GM10847 (cell line): ENCODE results near the gene PANK4.

Experiments
- POLR2A ChIP-seq: IDR thresholded peaks from 2 replicates; pipeline ENCODE4 v1.6.1; 2011; ENCODE audit not compliant: insufficient read length; ENCODE audit errors: extremely low read depth

PANK4 gene

DNA sequence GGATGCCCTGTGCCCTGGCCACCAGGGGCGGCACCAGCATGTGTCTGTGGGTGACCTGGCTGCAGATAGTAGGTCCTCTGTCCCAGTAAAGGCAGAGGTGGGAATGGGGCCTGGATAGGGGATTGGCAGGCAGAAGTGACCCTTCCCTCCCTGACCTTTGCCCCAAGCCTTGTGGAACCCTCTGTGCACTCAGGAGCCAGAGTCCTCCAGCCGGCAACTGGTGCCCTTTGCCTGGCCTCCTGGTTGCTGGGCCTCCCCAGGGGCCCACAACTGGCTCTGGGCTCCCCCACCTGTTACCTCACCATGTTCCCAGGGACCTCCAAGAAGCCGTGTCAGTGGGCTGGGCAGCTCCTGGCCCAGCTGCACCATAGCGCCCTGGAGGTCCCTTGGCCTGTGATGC, 40.4 kb downstream of the PANK4 start:
- TF ChIP-seq POLR2A = no peak

DNA sequence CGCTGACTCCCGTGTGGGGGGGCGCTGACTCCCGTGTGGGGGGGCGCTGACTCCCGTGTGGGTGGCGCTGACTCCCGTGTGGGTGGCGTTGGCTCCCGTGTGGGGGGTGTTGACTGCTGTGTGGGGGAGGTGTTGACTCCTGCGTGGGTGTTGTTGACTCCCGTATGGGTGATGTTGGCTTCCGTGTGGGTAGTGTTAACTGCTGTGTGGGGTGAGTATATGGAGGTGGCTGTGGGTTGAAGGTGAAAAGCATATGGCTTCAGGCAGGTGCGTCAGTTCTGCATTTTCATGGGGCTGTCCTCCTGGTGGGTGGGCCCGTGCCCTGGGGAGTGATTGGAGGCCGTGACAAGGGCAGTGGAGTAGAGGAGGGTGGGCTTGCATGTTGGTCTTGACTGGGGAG, 42.4 kb downstream of the PANK4 start:
- no peak for TF ChIP-seq POLR2A

DNA sequence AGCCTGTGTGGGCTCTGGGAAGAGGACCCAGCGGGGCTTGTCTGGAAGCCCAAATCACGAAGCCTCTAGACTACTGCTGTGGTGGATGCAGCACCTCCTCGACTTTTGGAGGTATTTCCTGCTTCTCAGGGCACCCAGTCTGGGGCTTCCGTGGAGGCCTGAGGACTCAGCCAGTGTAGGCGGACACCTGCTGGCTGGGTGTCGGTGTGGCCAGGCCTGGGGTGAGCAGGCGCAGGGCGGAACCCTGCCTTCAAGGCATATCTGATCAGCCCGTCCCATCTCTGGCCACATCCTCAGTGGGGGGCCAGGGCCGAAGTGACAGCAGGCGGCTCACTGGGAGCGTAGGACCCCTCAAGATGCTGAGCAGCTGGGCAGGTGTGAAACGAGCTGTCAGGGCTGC, 43.4 kb downstream of the PANK4 start:
- TF ChIP-seq POLR2A = no peak

DNA sequence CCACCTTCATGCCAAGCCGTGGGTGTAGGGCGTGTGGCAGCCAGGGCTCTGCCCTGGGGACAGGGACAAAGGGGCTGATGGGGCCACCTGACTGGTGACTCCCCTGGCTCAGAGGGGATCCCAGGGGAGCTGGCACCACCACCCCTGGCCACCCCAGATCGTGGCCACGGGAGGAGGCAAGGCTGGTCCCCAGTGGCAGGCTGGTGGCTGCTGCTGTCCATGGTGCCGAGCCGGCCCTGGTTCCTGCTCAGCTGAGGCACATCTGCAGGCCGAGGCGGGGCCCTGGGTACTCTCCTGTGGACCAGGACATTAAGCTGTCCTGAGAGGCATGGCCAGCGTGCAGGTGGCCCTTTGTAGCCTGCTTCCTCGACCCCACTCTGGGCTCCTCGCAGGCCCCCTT, 43.8 kb downstream of the PANK4 start:
- no peak for TF ChIP-seq POLR2A

DNA sequence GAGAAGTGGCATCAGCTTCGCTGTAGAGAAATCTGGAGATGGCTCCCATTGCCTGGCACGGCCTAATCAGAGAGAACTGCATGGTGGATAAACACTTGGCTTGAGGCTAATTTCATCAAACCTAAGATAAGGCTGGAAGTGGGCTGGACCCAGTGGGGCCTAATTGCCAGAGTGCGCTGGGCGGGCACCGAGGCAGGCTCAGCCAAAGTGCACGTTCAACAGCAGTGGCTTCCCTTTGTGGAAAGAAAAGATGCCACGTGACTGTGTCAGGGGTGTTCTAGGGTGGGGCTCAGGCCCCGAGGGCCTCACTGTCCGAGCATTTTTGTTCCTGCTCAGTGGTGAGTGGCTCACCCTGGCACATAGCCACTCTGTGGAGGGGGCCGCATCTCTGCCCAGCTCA, 44.5 kb downstream of the PANK4 start:
- TF ChIP-seq POLR2A = no peak

DNA sequence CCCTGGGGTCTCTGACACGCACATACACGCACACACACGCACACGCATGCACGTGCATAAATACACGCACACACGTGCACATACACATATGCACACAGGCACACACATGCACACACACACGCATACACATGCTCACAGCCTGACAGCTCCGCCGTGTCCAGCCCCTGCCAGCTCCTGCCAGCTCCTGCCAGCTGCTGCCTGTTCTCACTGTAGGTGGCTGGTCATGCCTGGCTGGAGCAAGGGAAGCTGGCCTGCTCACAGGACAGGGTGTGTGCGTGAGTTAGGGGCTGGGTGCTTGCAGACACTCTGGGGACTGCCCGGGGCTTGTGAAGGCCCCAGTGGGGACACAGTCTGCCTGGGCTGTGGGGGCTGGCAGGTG, 45.4 kb downstream of the PANK4 start:
- TF ChIP-seq POLR2A = no peak

DNA sequence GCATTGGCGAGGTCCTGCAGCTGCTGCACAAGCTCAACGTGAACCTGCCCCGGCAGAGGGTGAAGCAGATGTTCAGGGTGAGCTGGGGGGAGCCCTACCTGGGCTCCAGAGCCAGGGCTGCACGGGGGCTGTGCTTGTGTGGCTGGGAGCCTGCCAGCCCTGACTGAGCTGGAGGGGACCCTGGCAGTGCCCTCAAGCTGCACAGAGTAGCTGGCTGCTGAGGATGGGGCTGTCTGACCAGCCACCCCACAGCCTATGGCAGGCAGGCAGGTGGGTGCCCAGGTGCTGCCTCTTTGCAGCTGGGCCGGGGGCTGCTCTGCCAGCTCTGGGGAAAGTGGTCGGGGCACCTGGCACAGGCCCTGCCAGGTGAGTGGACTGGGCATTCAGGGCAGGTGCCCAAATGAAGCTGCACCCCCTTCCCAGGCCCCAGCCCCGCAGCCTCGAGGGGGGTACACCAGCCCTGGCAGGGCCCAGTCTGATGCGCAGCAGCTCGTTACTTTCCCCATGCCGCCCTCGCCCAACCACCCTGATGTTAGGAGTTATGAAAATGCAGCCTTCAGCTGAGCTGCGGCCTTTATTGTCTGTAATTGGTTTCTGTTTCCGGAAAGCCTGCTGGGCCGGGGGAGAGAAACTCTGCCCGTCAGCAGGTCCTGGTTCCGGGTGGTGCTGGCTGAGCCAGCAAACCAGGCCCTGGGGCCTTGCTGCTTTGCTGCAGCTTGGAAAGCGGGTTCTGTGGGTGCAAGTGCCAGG, 46.0 kb downstream of the PANK4 start:
- no peak for TF ChIP-seq POLR2A

DNA sequence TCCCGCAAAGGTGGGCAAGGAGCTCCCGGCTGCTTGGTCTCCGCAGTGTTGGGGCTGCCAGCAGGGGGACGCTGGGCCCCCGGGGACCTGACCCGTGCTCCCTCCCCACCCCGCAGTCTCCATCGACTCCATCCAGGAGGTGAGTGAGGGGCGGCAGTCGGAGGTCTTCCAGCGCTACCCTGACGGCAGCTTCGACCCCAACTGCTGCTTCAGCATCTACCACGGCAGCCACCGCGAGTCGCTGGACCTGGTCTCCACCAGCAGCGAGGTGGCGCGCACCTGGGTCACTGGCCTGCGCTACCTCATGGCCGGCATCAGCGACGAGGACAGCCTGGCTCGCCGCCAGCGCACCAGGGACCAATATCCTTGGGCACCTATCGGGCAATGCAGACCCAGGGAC, 46.8 kb downstream of the PANK4 start:
- no peak for TF ChIP-seq POLR2A

DNA sequence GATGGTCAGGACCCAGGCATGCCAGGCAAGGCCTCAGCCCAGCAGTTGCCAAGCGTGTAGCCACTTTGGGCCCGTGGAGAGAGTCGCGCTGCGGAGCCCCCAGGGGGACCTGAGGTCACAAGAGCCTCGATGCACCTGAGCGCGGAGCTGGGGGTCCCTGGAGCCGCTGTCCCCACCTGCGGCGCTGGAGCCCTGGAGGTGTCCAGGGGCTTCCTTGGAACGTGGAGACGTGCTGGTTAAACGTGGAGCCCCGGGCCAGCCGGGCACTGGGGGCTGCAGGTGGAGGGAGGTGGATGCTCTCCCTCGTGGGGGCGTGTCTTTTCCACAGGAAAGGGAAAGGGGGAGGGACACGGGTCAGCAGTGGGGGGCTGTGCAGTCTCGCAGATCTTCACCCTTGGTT, 47.2 kb downstream of the PANK4 start:
- TF ChIP-seq POLR2A = no peak

DNA sequence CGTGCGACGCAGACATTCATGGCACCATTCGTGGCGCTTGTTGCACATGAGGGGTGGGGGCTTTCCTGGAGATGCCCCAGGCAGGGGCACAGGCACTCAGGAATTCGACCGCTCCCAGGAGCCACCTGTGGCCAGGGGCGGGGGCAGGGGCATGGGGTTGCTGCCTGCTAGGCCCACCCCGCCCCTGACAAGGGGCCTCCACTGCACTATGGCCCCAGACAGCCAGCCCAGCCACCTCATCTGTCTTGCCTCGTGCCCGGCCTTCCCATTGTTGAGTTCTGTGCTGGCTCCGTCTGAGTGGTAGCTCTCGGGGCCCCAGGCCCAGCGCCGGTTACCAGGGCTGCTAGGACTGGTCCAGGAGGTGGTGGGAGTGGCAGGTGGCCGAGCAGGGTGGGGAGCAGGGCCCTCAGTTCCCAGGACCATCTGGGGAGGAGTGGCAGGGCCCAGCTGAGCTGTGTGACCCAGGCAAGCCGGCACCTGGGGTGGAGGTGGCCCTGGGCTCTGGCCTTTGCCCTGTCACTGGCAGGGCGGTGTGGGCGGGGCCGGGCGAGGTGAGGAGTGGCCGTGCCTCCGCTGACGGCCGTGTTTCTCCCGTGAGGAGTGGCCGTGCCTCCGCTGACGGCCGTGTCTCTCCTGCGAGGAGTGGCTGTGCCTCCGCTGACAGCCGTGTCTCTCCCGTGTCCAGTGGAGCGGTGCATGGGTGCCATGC, 48.5 kb downstream of the PANK4 start:
- TF ChIP-seq POLR2A = no peak

DNA sequence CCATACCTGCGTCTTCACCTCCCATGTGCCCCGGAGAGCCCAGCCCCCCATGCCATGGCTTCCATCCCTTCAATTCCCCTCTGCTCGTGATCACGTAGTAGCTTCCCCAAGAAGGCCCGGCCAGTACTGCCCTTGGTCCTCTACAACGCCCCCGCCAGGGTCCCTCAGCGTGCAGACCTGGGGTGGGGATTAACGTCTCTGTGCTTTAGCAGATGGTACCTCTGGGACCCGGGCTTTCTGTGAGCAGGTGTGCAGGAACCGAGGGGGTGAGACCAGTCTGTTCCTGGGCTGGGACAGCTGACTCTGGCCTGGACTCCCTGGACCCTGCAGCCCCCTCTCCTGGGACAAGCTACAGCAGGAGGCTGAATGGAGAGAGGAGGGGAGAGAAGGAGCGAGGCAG, 49.1 kb downstream of the PANK4 start:
- TF ChIP-seq POLR2A = no peak

DNA sequence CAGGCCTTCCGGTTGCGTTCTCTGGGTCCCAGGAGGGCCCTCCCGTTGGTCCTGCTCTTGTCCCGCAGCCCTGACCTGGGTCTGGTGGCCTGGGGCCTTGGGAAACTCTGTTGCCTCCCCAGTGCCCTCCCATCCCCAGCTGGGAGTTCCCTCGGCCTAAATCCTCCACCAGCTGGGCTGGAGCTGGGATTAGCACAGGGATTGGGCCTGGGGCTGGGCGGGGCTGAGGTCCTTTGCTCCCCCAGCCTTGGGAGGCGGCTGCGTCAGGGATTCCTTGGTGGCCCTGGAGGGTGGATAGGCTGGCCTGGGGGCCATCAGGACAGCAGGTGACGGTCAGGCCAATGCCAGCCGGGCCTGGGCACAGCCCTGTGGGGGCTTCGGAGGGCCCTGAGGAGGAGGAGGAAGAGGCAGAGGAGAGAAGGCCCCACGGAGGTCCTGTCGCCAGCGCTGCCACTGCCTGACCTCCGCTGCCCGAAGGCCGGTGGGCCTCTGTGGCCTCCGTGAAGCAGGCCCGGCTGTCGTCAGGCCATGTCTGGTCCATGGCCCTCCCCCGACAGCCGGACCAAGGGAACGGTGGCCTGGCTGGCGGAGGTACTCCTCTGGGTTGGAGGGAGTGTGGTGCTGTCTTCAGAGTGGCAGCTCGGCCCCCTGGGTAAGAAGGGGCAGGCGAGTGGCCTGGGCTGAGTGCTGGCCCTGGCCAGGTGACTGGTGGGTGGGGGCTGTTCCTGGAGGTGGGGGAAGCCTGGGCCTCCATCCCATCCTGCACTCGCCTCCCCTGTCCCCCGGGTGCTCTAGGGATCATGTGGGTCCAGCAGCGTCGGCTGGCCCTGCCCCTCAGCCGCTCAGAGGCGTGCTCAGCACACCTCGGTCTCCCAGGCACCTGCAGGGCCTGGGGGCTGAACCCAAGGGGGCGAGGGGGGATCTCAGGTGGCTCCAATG, 50.1 kb downstream of the PANK4 start, which contains the start of gene PLCH2:
PLCH2 (plus strand) TSS at position 229 of the 939 bp plus-strand sequence; CDS start at position 529, 300 bp downstream.
- no peak for TF ChIP-seq POLR2A

DNA sequence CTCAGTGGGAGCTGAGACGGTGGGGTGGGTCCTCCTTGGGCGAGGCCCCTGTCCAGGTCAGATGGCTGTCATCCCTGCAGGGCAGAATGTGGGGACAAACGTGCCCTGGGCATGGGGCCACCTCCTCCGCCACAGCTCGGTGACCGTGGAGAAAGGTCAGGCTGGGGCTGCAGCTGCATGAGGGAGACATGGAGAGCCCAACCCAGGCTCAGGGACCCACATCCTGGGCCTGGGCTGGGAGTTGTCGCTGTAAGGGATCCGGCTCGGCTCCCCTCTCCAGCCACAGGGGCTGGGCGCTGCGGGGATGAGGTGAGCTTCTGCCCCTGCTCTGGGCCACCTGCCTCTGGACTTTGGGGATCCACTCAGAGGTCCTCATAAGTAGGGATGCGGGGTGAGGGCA, 50.8 kb downstream of the PANK4 start:
- TF ChIP-seq POLR2A = no peak

DNA sequence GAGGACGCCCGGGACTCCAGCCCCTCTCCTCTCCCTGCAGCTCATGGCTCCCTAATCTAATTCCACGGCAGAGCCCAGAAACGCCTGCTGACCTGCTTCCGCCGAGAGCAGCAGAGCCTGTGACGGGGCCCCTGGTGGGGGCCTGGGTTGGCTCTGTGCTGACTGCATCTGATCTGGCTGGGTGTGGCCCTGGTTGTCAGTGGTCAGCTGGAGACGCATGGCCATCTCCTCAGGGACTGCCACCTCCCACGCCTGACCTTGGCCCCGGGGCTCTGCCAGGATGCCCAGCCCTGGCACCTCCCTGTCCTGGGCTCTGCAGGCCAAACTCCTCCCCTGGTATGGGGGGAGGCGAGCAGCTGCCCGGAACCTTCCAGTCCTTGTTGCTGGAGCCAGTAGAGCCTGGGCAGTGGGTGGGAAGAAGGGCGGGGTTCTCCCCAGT, 51.4 kb downstream of the PANK4 start:
- no peak for TF ChIP-seq POLR2A

DNA sequence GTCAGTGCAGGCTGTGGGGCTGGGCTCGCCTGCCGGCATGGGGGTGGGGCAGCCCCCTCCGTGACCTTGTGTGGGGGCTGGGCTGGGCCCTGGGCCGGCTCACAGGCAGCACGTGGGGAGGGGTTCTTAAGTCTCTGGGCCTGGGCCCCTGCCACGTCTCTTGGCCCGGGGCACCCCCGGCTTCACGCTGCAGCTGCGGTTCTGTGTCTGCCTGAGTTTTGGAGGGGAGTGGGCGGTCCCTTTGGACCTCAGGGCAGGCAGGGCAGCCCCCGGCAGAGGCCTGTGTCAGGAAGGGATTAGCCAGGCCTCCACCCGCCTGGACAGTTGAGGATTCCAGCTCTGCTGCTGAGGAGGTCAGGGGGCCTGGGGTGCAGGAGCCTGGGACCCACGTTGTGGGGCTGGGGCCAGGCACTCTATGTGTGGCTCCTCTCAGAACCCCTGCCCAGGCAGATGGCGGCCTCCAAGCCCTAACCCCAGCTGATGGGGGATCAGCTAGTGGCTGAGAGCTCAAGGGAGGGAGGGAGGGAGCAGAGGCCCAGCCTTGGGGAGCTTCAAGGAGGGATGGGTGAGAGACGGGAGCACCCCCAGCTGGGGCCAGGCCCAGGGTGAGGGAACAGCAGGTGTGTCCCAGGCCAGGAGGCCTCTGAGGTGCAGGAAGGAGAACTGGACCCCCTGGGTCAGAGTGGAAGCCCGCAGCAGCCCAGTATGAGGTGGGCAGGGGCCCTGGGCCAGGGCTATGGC, 52.1 kb downstream of the PANK4 start:
- TF ChIP-seq POLR2A = no peak
